ENCODE results near the gene FBXW7.

Gene FBXW7

DNA sequence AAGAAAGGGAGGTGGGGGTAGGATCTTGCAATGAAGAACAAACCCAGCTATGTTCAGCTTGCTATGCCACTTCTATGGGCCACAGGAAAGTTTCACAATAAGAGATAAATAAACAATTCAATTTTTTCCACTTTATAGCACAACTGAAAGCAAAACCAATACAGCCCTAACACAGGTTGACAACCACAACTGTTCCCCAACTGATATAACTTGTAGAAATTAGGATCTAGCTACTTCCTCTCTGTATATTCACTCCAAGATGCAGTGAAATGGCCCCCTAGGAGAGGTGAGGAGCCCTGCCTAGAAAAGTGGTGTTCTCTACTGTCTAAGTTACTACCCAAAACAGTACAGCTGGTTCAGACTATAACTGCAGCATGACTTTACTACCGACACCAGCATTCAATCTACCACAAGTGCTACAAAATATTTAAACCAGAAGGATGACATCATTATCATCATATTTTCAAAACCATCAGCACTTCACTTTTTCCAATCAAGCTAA, 77.0 kb downstream of the FBXW7 start:
- no peak for TF ChIP-seq REST (IDR thresholded peaks at IDR 0.05; ENCODE audit: insufficient read depth in 1 of 2, low read depth in 2 of 2, low read length in 2 of 2)
- no peak for TF ChIP-seq SIN3A (IDR thresholded peaks at IDR 0.05; ENCODE audit: borderline replicate concordance, insufficient read depth, low read length)

GRCh38 chr4:152456609-152457008, 79.3 kb downstream of the FBXW7 start:
- TF ChIP-seq TAF1 (IDR thresholded peaks at IDR 0.05; ENCODE audit: borderline replicate concordance, insufficient read depth, low read length) (no peak), SIN3A (IDR thresholded peaks at IDR 0.05; ENCODE audit: borderline replicate concordance, insufficient read depth, low read length) (no peak), REST (IDR thresholded peaks at IDR 0.05; ENCODE audit: insufficient read depth in 1 of 2, low read depth in 2 of 2, low read length in 2 of 2) (no peak), POLR2AphosphoS5 (IDR thresholded peaks at IDR 0.05; ENCODE audit: low read depth, low read length) (no peak), FOXP2 (optimal IDR thresholded peaks at IDR 0.05; ENCODE audit: borderline replicate concordance, extremely low read depth, extremely low read length, insufficient read depth) (no peak)

DNA sequence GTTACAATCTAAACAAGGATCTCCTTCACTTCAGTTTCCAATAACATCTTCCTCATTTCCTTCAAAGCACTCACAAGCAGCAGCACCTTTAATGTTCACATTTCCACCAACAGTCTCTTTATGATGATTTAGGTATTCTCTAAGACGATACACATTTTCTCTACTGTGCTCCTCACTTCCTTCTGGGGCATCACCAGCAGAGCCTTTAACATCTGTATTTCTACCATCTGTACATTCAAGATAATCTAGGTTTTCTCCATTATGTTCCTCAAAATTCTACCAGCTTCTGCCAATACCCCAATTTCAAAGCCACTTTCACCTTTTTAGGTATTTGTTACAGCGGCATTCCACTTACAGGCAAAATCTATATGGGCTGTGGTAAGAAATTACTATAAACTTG, 80.6 kb downstream of the FBXW7 start:
- TF ChIP-seq FOXP2 (optimal IDR thresholded peaks at IDR 0.05; ENCODE audit: borderline replicate concordance, extremely low read depth, extremely low read length, insufficient read depth) (no peak), REST (IDR thresholded peaks at IDR 0.05; ENCODE audit: insufficient read depth in 1 of 2, low read depth in 2 of 2, low read length in 2 of 2) (no peak), SIN3A (IDR thresholded peaks at IDR 0.05; ENCODE audit: borderline replicate concordance, insufficient read depth, low read length) (no peak), POLR2AphosphoS5 (IDR thresholded peaks at IDR 0.05; ENCODE audit: low read depth, low read length) (no peak), TAF1 (IDR thresholded peaks at IDR 0.05; ENCODE audit: borderline replicate concordance, insufficient read depth, low read length) (no peak)

DNA sequence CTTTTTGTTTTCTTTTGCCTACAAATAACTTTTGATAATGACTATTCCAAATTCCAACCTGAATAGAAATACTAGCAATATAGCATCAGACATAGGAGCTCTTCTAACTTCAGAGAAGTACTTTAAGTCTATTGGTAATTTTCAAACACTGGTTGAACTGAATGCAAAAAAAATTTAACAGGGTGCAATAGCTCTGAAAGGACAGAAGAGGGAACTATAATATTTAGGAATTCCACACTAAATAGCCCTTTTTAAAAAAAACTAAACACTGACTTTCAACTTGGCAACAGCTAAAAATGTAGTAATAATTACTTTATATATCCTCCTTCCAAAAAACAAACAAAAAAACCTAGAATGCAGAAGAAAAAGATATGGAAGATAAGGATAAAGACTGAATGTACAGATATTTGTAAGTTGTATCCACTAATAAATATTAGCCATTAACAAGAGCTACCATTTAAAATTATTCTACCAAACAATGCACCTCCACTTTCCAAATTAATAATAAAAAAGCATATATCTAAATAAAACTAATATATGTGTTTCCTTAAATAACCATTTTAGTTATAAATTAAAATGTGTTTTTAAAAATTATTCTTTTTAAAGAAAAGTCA, 81.4 kb downstream of the FBXW7 start:
- TF ChIP-seq TAF1 (IDR thresholded peaks at IDR 0.05; ENCODE audit: borderline replicate concordance, insufficient read depth, low read length), result no peak
- no peak for TF ChIP-seq FOXP2 (optimal IDR thresholded peaks at IDR 0.05; ENCODE audit: borderline replicate concordance, extremely low read depth, extremely low read length, insufficient read depth)
- no peak for TF ChIP-seq SIN3A (IDR thresholded peaks at IDR 0.05; ENCODE audit: borderline replicate concordance, insufficient read depth, low read length)
- no peak for TF ChIP-seq POLR2AphosphoS5 (IDR thresholded peaks at IDR 0.05; ENCODE audit: low read depth, low read length)
- TF ChIP-seq REST (IDR thresholded peaks at IDR 0.05; ENCODE audit: insufficient read depth in 1 of 2, low read depth in 2 of 2, low read length in 2 of 2), result no peak

- no peak for TF ChIP-seq REST (IDR thresholded peaks at IDR 0.05; ENCODE audit: insufficient read depth in 1 of 2, low read depth in 2 of 2, low read length in 2 of 2)
- TF ChIP-seq POLR2AphosphoS5 (IDR thresholded peaks at IDR 0.05; ENCODE audit: low read depth, low read length), result no peak
- no peak for TF ChIP-seq SIN3A (IDR thresholded peaks at IDR 0.05; ENCODE audit: borderline replicate concordance, insufficient read depth, low read length)
- TF ChIP-seq FOXP2 (optimal IDR thresholded peaks at IDR 0.05; ENCODE audit: borderline replicate concordance, extremely low read depth, extremely low read length, insufficient read depth), result no peak
- TF ChIP-seq TAF1 (IDR thresholded peaks at IDR 0.05; ENCODE audit: borderline replicate concordance, insufficient read depth, low read length), result no peak
Measured at GRCh38 chr4:152451496-152451895, 84.4 kb downstream of the FBXW7 start.

All from PFSK-1 (cell line).